ENCODE measurements around the gene MATN3. TPM values are rescaled to one million over a fixed set of nuclear protein-coding genes. Genes with fewer than 3 reads are reported as not detected.

MATN3 gene
- total and polyA plus RNA-seq, 2 donors (not counting 3 experiments of a cell fraction or from before 2014, with no cell fraction given): 1.8 to 3.4 TPM

GRCh38 chr2:20021405-20022009 lies 9.0 kb upstream of the MATN3 start:
- H3K4me2 ChIP-seq (ENCODE audit: insufficient read depth, low read length): no peak overlapping the region
- no peak overlapping the region for H2AFZ ChIP-seq (ENCODE audit: low read depth, low read length)
- H3K4me1 ChIP-seq (ENCODE audit: control insufficient read depth, extremely low read depth, insufficient read depth, low read length): peaks cover 7% of the 10 kb centered on the region
- H3K36me3 ChIP-seq (ENCODE audit: control insufficient read depth in 2 of 2, extremely low read depth in 1 of 2, insufficient read depth in 2 of 2, low read length in 2 of 2): no peaks in the 10 kb centered on the region
- FAIRE-seq (no peak), DNase-seq (ENCODE audit: low read depth, low spot score) (no peak)
- H3K27ac ChIP-seq (ENCODE audit: insufficient read depth, low read depth, low read length): no peak overlapping the region
- CTCF ChIA-PET: interaction anchor here (1.1 kb wide), 1 partner anchor 56 kb away, joined by 3 read pairs; no protein-coding TSS in a partner anchor
- no peaks in the 10 kb centered on the region for H4K20me1 ChIP-seq (replicated peaks; ENCODE audit: control insufficient read depth, extremely low read depth, insufficient read depth, low read length)
- no TSS peak for BruUV-seq (replicated peaks)
- H3K9me1 ChIP-seq (replicated peaks; ENCODE audit: control insufficient read depth, extremely low read depth, insufficient read depth, low read length): no peaks in the 10 kb centered on the region
- intact Hi-C loops (cut with micrococcal nuclease): no loop called here
- no peaks in the 10 kb centered on the region for H3K79me2 ChIP-seq (ENCODE audit: control insufficient read depth, insufficient read depth, low read length)
- TF ChIP-seq MYC (IDR thresholded peaks at IDR 0.05; ENCODE audit: low read depth, low read length): no peak
- TF ChIP-seq POLR2AphosphoS5 (IDR thresholded peaks at IDR 0.05; ENCODE audit: insufficient read depth, low read depth, low read length): no peak
- no peaks in the 10 kb centered on the region for H3K9me3 ChIP-seq (replicated peaks; ENCODE audit: control insufficient read depth, insufficient read depth, low read length)
- no peak overlapping the region for H3K4me3 ChIP-seq (replicated peaks in 1 of 3; ENCODE audit: insufficient read depth in 1 of 3, low read depth in 1 of 3, low read length in 3 of 3)
- dilution Hi-C loops (cut with MboI; ENCODE audit: extremely low pct_ligation_motif_present, low sequenced_read_pairs): no loop called here
- H3K27me3 ChIP-seq (ENCODE audit: control insufficient read depth in 2 of 2, insufficient read depth in 2 of 2, low read length in 2 of 2): no peaks in the 10 kb centered on the region
- POLR2A ChIA-PET: no interaction called here
- H3K9ac ChIP-seq (replicated peaks; ENCODE audit: extremely low read depth, insufficient read depth, low read length): no peak overlapping the region

- no TSS peak for BruUV-seq (replicated peaks)
- no peaks in the 10 kb centered on the region for H3K4me1 ChIP-seq (ENCODE audit: control insufficient read depth, extremely low read depth, insufficient read depth, low read length)
- no peak overlapping the region for H3K4me2 ChIP-seq (ENCODE audit: insufficient read depth, low read length)
- no peak overlapping the region for H3K4me3 ChIP-seq (replicated peaks in 1 of 3; ENCODE audit: insufficient read depth in 1 of 3, low read depth in 1 of 3, low read length in 3 of 3)
- H2AFZ ChIP-seq (ENCODE audit: low read depth, low read length): no peak overlapping the region
- H3K79me2 ChIP-seq (ENCODE audit: control insufficient read depth, insufficient read depth, low read length): no peaks in the 10 kb centered on the region
- H3K27ac ChIP-seq (ENCODE audit: insufficient read depth, low read depth, low read length): no peak overlapping the region
- no peaks in the 10 kb centered on the region for H3K27me3 ChIP-seq (ENCODE audit: control insufficient read depth in 2 of 2, insufficient read depth in 2 of 2, low read length in 2 of 2)
- no peaks in the 10 kb centered on the region for H3K36me3 ChIP-seq (ENCODE audit: control insufficient read depth in 2 of 2, extremely low read depth in 1 of 2, insufficient read depth in 2 of 2, low read length in 2 of 2)
- H4K20me1 ChIP-seq (replicated peaks; ENCODE audit: control insufficient read depth, extremely low read depth, insufficient read depth, low read length): no peaks in the 10 kb centered on the region
- dilution Hi-C loops (cut with MboI; ENCODE audit: extremely low pct_ligation_motif_present, low sequenced_read_pairs) (no loop called here), intact Hi-C loops (cut with micrococcal nuclease) (no loop called here)
- FAIRE-seq (no peak), DNase-seq (ENCODE audit: low read depth, low spot score) (no peak)
- no peak for TF ChIP-seq FOS (IDR thresholded peaks at IDR 0.05; ENCODE audit: borderline replicate concordance, insufficient read depth, low read length)
- no peak for TF ChIP-seq GATA2 (IDR thresholded peaks at IDR 0.05; ENCODE audit: insufficient read depth, insufficient read length, low read depth, low read length)
- no peak for TF ChIP-seq POLR2A (IDR thresholded peaks at IDR 0.05; ENCODE audit: low read depth, low read length)
- no peak for TF ChIP-seq MAX (IDR thresholded peaks at IDR 0.05; ENCODE audit: insufficient read depth, insufficient read length)
- TF ChIP-seq EZH2 (IDR thresholded peaks at IDR 0.05; ENCODE audit: borderline replicate concordance, low read depth, low read length, severe bottlenecking): no peak
- TF ChIP-seq MYC (IDR thresholded peaks at IDR 0.05; ENCODE audit: low read depth, low read length): no peak
- TF ChIP-seq POLR2AphosphoS5 (IDR thresholded peaks at IDR 0.05; ENCODE audit: insufficient read depth, low read depth, low read length): no peak
- no peak for TF ChIP-seq JUN (IDR thresholded peaks at IDR 0.05; ENCODE audit: borderline replicate concordance, insufficient read depth, insufficient read length, low read depth)
- TF ChIP-seq CTCF (IDR thresholded peaks at IDR 0.05; ENCODE audit: extremely low read depth in 1 of 2, insufficient read depth in 1 of 2, low read depth in 1 of 2, low read length in 2 of 2): no peak
- ChIA-PET POLR2A (no interaction called here), CTCF (no interaction called here)
- no peak overlapping the region for H3K9ac ChIP-seq (replicated peaks; ENCODE audit: extremely low read depth, insufficient read depth, low read length)
- H3K9me3 ChIP-seq (replicated peaks; ENCODE audit: control insufficient read depth, insufficient read depth, low read length): no peaks in the 10 kb centered on the region
- H3K9me1 ChIP-seq (replicated peaks; ENCODE audit: control insufficient read depth, extremely low read depth, insufficient read depth, low read length): no peaks in the 10 kb centered on the region
Measured at GRCh38 chr2:20019747-20020146, 7.3 kb upstream of the MATN3 start.

All from endothelial cell of umbilical vein (primary cell).